H54 (cell line): ENCODE results near the gene CRADD.
"Not testable (repeated sequence)": the region's sequence is repeated elsewhere in the genome, so short reads cannot be mapped to it uniquely, and the experiment has no call there.

Source experiments
- DNase-seq: peaks from one replicate; pipeline ENCODE4 v3.0.0; 2011; ENCODE audit warnings: low spot score, mixed read lengths; ENCODE audit not compliant: insufficient read length
- FAIRE-seq: peaks from 3 replicates; lab custom pipeline; 2011; peaks lifted over from hg19 to GRCh38; lab: Jason Lieb, UNC
- POLR2A ChIP-seq: IDR thresholded peaks from 2 replicates; pipeline ENCODE4 v1.6.1; 2011; ENCODE audit warnings: low read depth, mild to moderate bottlenecking, low read length

Gene CRADD

DNA sequence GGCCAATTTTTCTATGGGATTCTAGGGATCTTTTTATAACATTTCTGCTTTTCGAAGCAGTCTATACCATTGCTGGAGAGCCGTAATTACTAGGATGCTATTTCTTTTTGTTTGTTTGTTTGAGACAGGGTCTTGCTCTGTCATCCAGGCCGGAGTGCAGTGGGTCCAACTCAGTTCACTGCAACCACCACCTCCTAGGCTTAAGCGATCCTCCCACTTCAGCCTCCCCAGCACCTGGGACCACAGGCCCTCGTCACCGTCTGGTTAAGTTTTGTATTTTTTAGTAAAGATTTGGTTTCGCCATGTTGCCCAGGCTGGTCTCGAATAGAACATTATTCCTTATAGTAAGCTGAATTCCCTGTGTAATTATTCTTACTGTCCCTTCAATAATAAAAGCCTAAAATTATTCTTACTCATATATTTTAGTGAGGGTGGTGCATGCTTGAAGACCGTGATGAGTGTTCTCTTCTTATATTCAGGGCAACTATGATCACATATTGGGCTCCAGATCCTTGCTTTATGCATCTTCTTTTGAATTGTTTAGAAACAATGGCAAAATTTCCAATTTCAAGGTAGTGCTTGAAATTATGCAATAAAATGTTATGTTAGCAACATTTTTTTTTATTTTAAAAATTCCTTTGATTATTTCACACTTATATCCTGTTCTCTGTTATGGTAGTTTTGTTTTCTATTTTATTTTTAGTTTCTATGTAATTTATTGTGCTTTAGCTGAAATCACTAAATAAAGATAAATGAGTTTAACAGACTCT lies 66.2 kb downstream of the CRADD start:
- FAIRE-seq (peak; percentile 48), DNase-seq (no peak)
- TF ChIP-seq POLR2A = no peak

DNA sequence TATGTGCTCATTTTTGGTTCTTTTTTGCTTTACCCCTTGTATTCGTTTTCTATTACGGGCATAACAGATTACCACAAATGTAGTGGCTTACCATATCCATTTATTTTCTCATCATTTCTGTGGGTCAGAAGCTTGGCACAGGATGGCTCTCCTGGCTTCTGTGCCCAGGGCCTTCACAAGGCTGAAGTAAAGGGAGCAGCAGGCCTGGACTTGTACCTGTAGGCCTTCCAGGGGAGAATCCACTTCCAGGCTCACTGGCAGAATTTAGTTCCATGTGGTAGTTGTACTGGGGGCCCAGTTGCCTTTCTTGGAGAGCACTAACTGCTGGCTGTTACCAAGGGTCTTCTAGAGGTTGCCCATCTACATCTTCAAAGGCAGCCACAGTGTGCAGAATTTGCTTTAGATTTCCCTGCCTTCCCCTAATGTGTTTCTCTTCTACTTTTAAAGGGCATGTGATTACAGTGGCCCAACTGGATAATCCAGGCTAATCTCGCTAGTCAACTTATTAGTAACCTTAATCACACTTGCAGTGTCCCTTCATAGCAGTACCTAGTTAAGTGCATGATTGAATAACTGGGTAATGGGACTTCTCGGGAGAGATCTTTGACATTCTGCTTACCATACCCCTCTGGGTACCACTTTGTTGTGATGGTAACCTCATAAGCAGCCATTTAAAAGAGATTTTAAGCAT lies 67.0 kb downstream of the CRADD start:
- FAIRE-seq (no peak), DNase-seq (no peak)
- TF ChIP-seq POLR2A = no peak

DNA sequence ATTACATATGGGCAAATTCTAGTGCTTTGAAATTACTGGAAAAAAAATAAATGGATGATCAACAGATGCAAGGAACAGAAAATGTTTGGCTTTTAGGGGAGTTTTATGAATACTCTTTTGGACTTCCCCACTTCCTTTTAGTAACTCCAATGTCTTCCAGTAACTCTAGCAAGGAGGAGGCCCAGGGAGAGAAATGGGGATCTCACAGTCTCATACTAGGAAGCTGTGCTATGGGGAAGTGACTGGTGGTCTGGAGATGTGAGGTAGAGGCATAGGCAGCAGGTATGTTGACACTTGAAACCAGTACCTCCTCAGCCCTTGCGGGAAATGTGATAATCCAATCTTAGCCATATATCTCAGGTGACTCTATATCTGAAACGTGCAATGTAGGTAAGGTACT lies 68.1 kb downstream of the CRADD start:
- DNase-seq (no peak), FAIRE-seq (no peak)
- TF ChIP-seq POLR2A = no peak

DNA sequence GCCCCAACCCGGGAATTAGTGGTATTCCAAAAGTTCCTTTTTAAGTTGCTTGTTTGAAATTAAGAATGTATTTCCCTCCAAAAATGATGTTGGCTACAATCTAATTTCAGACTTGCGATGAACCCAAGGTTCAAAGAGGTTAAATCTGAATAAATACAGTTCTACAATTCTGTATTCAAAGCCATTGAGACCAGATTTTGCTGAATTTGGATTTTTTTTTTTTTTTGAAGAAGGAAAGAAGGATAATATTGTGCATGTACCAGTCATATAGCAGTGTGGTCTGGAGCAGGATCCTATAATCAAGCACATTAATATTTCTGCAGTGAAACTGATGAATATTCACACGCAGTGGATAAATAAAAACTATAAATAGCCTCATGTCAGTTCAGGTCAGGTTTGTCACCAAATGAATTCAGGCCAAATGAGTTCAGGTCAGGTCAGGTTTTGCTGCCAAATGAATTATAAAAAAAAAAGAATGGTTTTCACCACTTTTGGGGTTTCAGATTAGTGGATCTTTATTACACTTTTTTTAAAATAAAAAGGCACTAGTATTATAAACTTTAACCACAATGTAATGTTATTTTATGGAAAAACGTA lies 69.5 kb downstream of the CRADD start:
- DNase-seq = no peak
- no peak for TF ChIP-seq POLR2A
- FAIRE-seq = no peak

DNA sequence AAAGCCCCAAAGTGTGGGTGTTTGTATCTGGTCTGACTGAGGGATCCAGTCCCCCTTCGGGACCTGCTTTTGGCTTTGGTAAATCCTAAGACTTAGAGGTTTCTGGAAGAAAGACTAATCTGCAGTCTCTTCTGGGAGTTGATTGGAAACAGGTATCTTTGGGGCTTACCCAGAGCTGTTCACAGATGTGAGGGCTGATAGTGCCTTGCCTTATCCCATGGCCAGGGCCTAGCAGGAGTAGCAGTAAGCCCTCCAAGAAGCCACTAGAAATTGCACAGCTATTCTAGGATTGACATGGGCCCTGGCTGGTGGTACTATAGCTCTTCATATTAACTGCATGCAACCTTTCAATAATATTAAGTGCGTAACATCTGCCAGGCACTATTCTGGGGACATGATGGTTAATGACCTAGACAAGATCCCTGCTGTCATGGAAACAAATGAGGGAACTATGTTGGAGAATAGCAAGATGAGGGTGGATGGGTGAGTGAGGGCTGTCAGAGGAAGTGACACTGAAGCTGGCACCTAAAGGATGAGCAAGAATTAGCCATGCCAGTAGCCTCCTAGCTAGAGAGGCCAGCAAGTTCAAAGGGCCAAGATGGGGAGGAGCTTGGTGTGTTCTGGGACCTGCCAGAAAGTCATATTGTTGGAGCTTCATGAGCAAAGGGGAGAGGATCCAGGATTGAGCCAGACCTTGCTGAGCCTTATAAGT lies 71.7 kb downstream of the CRADD start:
- no peak for DNase-seq
- FAIRE-seq = no peak
- TF ChIP-seq POLR2A = no peak

DNA sequence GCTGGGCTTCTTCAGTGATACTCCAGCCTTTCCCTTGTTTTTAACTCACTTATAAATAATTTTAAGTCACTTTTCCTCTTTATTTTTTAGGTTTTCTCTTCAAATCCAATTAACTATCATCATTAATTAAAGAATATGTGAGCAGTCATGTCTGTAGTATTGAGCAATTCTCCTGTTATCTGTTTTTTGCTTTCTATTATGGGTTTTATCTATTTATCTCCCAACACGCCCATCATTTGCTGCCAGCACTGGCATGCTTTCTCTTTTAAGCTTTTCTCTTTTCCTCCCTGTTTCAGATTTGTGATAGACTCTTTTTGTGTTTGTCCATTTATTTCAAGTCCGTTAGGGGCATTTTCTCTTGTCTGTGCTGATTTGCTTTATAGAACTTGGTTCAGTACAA lies 72.3 kb downstream of the CRADD start:
- FAIRE-seq = no peak
- no peak for DNase-seq
- no peak for TF ChIP-seq POLR2A

DNA sequence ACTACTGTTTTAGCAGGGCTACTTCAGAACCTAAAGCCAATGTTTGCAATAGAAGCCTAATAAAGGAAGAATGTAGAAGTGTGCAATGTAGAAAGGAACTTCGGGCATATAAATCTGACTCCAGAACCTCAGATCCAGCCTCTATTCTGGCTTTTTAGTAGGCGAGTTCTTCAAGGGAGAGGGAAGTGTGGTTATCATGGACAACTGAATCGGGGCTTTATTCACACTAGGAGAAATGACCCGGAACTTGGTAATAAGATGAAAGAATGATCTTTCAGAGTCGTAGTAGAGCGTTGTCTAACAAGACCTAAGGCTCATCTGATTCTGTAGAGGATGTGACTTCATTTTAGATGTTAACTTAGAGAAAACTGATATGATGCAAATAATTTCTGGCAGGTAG lies 72.9 kb downstream of the CRADD start:
- DNase-seq (no peak), FAIRE-seq (no peak)
- no peak for TF ChIP-seq POLR2A

DNA sequence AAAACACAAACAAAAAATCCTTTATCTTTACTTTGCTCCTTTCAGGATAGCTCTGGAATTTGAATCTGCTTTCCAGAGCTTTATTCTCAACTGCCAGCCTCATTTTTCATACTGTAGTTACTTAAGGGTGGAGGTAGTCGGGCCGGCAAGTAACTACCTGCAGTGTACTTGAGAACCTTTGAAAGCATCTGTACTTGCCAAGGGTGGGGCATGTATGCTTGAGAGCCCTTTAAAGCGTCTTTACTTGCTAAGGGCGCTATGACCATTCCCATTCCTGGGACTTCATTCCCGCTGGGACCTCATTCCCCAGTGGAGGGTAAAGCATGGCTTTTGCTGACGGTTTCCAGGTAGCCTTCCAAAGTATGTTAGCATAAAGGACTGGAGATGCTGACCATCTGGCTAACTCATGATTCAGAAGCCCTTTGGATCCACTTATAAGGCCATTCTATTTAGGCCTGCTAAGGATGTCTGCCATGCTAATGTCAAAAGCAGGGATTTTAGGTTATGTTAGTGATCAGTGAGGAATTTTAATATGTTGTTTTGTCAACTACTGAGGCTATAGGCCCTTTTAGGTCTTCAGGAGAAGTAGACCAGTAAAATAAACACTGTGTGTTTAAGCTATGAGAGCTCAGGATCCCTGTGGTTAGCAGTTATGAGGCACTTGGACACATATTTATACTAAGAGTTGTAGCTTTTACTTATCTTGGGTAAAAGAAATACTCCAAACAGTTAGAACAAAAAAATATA lies 74.9 kb downstream of the CRADD start:
- FAIRE-seq (no peak), DNase-seq (no peak)
- no peak for TF ChIP-seq POLR2A

DNA sequence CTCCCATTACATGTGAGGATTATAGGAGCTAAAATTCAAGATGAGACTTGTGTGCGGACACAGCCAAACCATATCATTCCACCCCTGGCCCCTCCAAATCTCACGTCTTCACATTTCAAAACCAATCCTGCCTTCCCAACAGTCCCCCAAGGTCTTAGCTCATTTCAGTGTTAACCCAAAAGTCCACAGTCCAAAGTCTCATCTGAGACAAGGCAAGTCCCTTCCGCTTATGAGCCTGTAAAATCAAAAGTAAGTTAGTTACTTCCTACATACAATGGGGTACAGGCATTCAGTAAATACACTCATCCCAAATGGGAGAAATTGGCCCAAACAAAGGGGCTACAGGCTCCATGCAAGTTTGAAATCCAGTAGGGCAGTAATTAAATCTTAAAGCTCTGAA lies 76.1 kb downstream of the CRADD start:
- no peak for DNase-seq
- no peak for FAIRE-seq
- no peak for TF ChIP-seq POLR2A

DNA sequence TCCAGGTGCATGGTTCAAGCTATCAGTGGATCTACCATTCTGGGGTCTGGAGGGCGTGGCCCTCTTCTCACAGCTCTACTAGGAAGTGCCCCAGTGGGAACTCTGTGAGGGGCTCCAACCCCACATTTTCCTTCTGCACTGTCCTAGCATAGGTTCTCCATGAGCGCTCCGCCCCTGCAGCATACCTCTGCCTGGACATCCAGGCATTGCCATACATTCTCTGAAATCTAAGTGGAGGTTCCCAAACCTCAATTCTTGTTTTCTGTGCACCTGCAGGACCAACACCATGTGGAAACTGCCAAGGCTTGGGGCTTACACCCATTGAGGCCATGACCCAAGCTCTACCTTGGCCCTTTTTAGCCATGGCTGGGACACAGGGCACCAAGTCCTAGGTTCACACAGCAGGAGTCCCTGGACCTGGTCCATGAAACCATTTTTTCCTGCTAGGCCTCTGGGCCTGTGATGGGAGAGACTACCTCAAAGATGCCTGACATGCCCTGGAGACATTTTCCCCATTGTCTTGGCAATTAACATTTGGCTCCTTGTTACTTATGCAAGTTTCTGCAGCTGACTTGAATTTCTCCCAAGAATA lies 76.8 kb downstream of the CRADD start:
- DNase-seq = no peak
- TF ChIP-seq POLR2A = no peak
- FAIRE-seq = no peak

DNA sequence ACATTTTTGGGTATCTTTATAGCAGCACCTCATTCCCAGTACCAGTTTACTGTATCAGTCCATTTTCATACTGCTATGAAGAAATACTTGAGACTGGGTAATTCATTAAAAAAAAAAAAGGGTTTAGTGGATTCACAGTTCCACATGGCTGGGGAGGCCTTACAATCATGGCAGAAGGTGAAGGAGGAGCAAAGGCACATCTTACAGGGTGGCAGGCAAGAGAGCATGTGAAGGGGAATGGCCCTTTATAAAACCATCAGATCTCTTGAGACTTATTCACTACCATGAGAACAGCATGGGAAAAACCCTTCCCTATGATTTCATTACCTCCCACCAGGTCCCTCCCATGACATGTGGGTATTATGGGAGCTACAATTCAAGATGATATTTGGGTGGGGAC lies 77.7 kb downstream of the CRADD start:
- not testable (repeated sequence) for FAIRE-seq

DNA sequence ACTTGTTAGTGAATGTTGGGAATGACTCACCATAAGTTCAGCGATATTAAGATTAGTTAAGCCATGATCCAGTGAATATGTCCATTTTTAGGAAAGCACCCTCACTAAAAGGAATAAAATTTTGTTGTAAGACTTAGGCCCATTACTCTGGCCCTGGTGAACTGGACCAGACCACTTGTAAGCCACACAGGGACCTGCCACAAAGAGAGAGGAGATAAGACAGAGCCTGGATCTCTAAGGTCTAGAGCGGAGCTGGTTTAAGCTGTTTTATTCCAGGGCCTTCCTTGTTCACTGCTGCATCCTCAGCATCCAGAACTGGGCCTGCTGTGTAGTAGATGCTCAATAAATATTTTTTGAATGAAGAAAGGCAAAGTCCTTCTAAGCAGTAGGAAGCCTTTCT lies 79.1 kb downstream of the CRADD start:
- no peak for TF ChIP-seq POLR2A
- FAIRE-seq (no peak), DNase-seq (no peak)

More for the DNA sequence above, 77.7 kb downstream of the CRADD start:
- DNase-seq = not testable (repeated sequence)
